ENCODE data around the gene ERGIC1. TPM values are rescaled to one million over a fixed set of nuclear protein-coding genes. Genes with fewer than 3 reads are reported as not detected.

The ERGIC1 gene
- total RNA-seq, 1 donor from 2014 or later = 131 TPM

- peak overlapping the region; percentile 31 for H3K4me3 ChIP-seq (ENCODE audit: insufficient read depth, low read depth, low read length)
Measured at GRCh38 chr5:172878933-172879752, 45.1 kb downstream of the ERGIC1 start.

DNA sequence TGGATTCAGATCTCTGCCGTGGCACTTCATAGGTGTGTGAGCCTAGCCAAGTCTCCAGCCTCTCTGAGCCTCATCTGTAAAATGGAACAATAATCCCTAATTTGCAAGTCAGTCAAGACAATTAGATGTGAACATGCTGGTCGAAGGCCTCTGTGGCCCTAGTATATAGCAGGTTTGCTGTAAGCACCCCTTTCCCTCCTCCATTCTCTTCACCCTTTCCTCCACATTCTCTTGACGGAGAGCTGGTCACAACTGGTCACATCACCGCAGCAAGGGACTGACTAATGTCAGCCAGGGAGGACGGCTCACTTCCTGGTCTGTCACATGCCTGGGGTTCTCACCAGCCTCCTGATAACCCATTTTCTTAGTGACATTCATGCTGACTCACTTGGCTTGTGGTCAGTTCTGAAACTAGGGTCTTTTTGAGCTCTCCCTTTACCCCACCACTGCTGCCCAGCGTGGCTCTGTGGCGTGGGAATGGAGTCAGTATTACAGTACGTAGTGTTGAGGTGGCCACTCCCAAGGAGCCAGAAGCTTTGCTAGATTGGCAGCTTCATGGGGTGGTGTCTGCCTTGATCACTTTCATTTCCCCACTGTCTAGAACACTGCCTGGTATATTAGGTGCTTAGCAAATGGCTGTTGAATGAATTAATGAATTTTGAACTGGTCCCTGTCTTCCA, 47.8 kb downstream of the ERGIC1 start:
- no peaks in the 10 kb centered on the region for H3K36me3 ChIP-seq (ENCODE audit: insufficient read depth, low read length)
- H3K27me3 ChIP-seq (ENCODE audit: insufficient read depth, low read length) = no peaks in the 10 kb centered on the region
- H3K4me3 ChIP-seq (ENCODE audit: insufficient read depth, low read depth, low read length) = no peak overlapping the region
- H3K27me3 Mint-ChIP-seq (ENCODE audit: low read depth, unreplicated experiment) = no peaks in the 10 kb centered on the region
- peaks cover 22% of the 10 kb centered on the region for H3K36me3 Mint-ChIP-seq (ENCODE audit: low read depth, unreplicated experiment)
- H3K4me2 ChIP-seq (ENCODE audit: low read length) = peak overlapping the region; percentile 19
- peak overlapping the region; percentile 93 for H3K27ac ChIP-seq (ENCODE audit: low read depth, low read length)
- DNase-seq (ENCODE audit: low read depth) (peak; percentile 82), FAIRE-seq (peak; percentile 41)
- H4K20me1 ChIP-seq (ENCODE audit: insufficient read depth, low read length) = no peaks in the 10 kb centered on the region
- H3K9me3 ChIP-seq (ENCODE audit: insufficient read depth, low read depth, low read length) = no peaks in the 10 kb centered on the region
- no peak overlapping the region for H2AFZ ChIP-seq (ENCODE audit: low read depth, low read length)
- H3K4me1 ChIP-seq (ENCODE audit: insufficient read depth, low read length) = peaks cover 39% of the 10 kb centered on the region
- peak overlapping the region; percentile 71 for H3K9ac ChIP-seq (ENCODE audit: low read length)
- peaks cover 51% of the 10 kb centered on the region for H3K4me1 Mint-ChIP-seq (ENCODE audit: low read depth, unreplicated experiment)
- H3K27ac Mint-ChIP-seq (ENCODE audit: unreplicated experiment) = peak overlapping the region; percentile 81
- peak overlapping the region; percentile 1 for H3K4me3 Mint-ChIP-seq (ENCODE audit: unreplicated experiment)
- TF ChIP-seq, protein P1, sequence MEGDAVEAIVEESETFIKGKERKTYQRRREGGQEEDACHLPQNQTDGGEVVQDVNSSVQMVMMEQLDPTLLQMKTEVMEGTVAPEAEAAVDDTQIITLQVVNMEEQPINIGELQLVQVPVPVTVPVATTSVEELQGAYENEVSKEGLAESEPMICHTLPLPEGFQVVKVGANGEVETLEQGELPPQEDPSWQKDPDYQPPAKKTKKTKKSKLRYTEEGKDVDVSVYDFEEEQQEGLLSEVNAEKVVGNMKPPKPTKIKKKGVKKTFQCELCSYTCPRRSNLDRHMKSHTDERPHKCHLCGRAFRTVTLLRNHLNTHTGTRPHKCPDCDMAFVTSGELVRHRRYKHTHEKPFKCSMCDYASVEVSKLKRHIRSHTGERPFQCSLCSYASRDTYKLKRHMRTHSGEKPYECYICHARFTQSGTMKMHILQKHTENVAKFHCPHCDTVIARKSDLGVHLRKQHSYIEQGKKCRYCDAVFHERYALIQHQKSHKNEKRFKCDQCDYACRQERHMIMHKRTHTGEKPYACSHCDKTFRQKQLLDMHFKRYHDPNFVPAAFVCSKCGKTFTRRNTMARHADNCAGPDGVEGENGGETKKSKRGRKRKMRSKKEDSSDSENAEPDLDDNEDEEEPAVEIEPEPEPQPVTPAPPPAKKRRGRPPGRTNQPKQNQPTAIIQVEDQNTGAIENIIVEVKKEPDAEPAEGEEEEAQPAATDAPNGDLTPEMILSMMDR (IDR thresholded peaks at IDR 0.05; ENCODE audit: insufficient read depth, low read depth, low read length) = no peak
- TF ChIP-seq EZH2 (IDR thresholded peaks at IDR 0.05; ENCODE audit: insufficient read depth, low read length) = no peak
- peaks cover 2% of the 10 kb centered on the region for H3K9me3 Mint-ChIP-seq (ENCODE audit: unreplicated experiment)
- H3K79me2 ChIP-seq (ENCODE audit: insufficient read depth, low read length) = peaks cover 85% of the 10 kb centered on the region

More at GRCh38 chr5:172878933-172879752, 45.1 kb downstream of the ERGIC1 start:
- H3K79me2 ChIP-seq (ENCODE audit: insufficient read depth, low read length) = peaks cover 85% of the 10 kb centered on the region
- no peaks in the 10 kb centered on the region for H3K9me3 ChIP-seq (ENCODE audit: insufficient read depth, low read depth, low read length)
- Mint-ChIP-seq H3K9me3 (ENCODE audit: unreplicated experiment) (peaks cover 2% of the 10 kb centered on the region), H3K4me3 (ENCODE audit: unreplicated experiment) (no peak overlapping the region), H3K27me3 (ENCODE audit: low read depth, unreplicated experiment) (no peaks in the 10 kb centered on the region), H3K27ac (ENCODE audit: unreplicated experiment) (peak overlapping the region; percentile 70), H3K4me1 (ENCODE audit: low read depth, unreplicated experiment) (peaks cover 57% of the 10 kb centered on the region), H3K36me3 (ENCODE audit: low read depth, unreplicated experiment) (peaks cover 17% of the 10 kb centered on the region)
- H3K27me3 ChIP-seq (ENCODE audit: insufficient read depth, low read length) = no peaks in the 10 kb centered on the region
- H2AFZ ChIP-seq (ENCODE audit: low read depth, low read length) = no peak overlapping the region
- FAIRE-seq = no peak
- peak overlapping the region; percentile 62 for H3K4me2 ChIP-seq (ENCODE audit: low read length)
- no peaks in the 10 kb centered on the region for H4K20me1 ChIP-seq (ENCODE audit: insufficient read depth, low read length)
- H3K27ac ChIP-seq (ENCODE audit: low read depth, low read length) = peak overlapping the region; percentile 93
- H3K36me3 ChIP-seq (ENCODE audit: insufficient read depth, low read length) = no peaks in the 10 kb centered on the region
- H3K4me1 ChIP-seq (ENCODE audit: insufficient read depth, low read length) = peaks cover 41% of the 10 kb centered on the region
- DNase-seq (ENCODE audit: low read depth) = peak; percentile 86
- TF ChIP-seq, protein P1 (IDR thresholded peaks at IDR 0.05; ENCODE audit: insufficient read depth, low read depth, low read length) = no peak
- no peak for TF ChIP-seq EZH2 (IDR thresholded peaks at IDR 0.05; ENCODE audit: insufficient read depth, low read length)
- H3K9ac ChIP-seq (ENCODE audit: low read length) = peak overlapping the region; percentile 80

All from astrocyte (in vitro differentiated cells and primary cell).